Activated gamma-delta T cell treated with Interleukin-2 at 50 U/mL for 16 hours (primary cell): ENCODE results near the gene KLHDC8A.

ENCODE experiments used
- DNase-seq: peaks from one replicate; pipeline ENCODE4 v3.0.0-alpha.2; 2020

Gene KLHDC8A

DNA sequence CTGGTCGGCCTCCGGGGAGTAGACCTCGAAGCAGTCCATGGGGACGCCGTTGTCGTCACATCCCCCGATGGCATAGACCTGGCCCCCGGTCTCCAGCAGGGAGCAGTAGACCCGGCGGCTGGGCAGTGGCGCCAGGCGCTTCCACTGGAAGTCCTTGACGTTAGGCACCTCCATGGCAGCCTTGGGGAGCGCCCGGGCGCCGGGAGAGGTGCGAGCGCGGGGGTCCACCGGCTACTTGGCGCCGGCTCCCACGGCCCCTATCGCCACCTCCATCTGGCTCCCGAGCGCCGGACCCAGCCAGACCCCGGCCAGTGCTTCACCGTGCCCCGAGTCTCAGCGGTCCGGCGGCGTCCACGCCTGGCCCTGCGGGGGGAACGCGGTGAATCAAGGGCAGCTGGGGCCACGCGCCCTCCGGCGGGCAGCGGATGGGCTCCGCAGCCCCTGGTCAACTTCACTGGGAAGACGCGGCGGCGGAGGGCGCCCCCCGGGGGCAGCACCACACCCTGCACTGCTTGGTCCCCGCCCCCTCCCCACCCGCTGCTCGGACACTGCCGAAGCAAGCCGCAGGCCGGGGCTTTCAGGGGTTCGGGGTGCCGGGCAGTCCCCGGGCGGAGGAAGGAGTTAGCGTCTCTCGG, 13.2 kb downstream of the KLHDC8A start:
- DNase-seq: no peak

DNA sequence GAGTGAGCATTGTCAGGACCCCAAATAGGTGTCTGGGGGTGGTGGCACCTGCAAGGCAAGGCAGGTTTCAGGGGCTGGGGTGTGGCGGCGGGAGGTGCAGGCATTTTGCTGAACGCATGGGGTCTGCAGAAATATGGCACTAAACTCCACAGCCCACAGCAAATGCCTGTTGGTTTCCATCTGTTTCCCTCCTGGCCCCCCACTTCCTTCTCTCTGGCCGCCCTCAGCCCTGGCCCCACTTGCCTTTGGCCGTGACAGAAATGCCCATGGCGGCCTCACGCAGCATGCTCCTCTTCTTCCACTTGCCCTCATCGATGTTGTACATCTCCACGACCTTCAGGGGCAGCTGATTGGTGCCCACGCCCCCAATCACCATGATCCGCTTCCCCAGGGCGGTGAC, 13.7 kb downstream of the KLHDC8A start:
- DNase-seq: no peak

DNA sequence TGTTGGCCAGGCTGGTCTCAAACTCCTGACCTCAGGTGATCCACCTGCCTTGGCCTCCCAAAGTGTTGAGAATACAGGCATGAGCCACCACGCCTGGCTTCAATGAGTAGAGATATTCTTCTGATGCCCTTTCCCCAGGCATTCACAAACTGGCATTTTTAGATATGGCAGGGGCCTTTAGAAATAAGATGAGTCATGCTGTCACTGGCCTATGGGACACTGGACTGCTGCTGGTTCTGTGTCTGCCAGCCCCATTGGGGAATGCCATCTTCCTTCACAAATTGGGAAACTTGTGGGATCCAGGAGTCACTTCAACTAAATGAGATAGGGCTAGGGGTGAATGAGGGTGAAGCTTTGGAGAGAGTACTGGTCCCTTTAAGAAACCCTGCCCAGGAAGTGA, 16.0 kb downstream of the KLHDC8A start:
- DNase-seq: no peak

DNA sequence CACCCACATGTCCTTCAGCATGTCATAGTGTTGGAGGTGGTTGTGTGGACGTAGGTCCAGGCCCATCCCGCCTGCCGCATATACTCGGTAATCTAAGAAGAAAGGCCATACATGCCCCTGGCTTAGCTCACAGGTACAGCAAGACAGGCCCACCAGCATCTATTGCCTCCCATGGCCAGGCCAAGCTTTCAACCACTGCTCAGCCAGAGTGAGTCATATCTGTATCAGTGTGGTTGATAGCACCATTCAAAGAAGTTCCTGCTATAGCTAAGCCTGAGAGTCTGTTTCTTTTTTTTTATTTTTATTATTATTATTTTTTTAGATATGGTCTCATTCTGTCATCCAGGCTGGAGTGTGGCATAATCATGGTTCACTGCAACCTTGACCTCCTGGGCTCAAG, 17.0 kb downstream of the KLHDC8A start:
- DNase-seq: no peak

- DNase-seq: no peak
Observed at GRCh38 chr1:205339197-205339702, 17.5 kb downstream of the KLHDC8A start.

GRCh38 chr1:205338011-205338410, 18.7 kb downstream of the KLHDC8A start:
- DNase-seq: no peak

DNA sequence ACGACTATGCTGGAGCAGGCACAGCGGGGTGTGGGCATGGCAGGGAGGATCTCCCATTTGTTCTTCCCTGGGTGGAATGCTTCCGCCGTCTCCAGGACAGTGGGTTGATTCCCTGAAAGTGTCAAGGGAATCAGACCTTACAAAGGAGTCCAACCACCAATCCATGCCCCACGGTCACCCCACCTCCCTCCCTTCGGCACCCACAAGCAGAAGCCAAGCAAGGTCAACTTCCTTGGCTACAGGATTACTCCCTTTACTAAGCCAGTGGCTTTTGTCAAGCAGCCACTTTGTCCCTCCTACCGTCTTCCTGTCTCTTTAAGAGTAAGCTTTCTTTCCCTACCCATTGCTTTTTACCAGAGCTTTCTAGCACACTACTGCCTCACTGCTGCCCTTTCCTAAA, 19.2 kb downstream of the KLHDC8A start:
- no peak for DNase-seq

DNA sequence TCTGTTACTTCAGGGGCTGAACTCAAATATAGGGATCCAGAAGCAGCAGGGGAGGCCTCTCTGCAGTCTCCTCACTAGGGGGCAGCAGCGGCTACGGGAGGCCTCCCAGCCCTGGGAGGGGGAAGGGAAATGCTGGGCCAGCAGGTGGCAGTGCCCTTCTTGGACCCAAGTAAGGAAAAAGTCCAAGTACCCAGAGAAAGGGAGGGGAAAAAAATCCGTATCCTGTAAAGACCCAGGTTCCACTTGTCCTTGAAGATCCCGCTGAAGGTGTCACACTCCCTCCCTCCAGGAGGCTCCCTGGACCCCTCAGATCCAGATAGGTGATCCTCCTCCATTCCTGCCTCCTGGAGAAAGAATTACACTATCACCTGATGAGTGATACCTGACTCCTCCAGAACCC, 21.0 kb downstream of the KLHDC8A start:
- peak; percentile 71 for DNase-seq

DNA sequence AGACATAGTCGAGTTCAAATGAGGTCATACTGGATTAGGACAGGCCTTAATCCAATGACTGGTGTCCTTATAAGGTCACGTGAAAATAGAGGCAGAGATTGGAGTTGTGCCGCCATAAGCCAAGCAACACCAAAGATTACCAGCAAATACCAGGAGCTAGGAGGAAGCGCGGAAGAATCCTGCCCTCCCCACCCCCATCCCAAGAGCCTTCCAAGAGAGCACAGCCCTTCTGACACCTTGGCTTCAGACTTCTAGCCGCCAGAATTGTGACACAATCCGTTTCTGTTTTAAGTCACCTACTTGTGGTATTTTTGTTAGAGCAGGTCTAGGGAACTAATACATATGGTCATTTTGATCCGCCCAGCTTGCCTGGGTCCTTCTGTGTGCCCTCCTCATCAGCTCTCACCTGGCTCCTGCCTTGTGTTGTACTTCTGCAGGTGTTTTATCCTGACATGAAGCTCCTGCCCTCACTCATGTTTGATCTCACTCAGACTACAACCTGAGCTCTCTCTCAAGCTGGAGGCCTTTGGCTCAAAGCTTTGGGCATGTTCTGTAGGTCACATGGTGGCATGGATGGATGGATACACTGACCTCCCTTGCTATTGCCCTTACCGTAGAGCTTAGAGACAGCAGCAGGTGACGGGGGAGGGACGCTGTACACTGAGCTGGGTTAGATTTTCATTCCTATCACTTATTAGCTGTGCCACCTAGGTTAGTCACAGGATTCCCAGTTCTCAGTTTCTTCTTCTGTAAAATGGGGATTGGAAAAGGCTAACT, 24.5 kb downstream of the KLHDC8A start:
- DNase-seq: no peak

- DNase-seq: no peak
Observed at GRCh38 chr1:205330150-205330549, 26.6 kb downstream of the KLHDC8A start.

GRCh38 chr1:205329719-205330118, 27.0 kb downstream of the KLHDC8A start:
- DNase-seq: no peak

DNA sequence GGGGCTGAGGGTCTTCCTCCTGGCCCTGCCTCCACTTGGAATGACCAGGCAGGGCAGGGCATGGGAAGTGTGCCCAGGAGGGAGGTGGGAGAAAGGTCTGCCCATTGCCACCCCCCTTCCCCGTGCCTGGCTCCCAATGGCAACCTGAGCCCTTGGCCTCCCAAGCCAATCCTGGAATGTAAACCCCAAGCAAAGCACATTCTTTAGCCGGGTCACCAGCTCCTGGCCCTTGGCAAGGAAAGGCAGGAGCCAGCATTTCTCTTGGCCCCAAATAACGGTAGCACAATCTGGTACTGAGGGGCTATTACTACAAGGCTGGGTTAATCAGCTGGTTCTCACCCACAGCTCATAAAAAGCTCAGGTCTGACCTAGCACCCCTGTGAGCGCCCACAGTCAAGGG, 28.2 kb downstream of the KLHDC8A start:
- no peak for DNase-seq

DNA sequence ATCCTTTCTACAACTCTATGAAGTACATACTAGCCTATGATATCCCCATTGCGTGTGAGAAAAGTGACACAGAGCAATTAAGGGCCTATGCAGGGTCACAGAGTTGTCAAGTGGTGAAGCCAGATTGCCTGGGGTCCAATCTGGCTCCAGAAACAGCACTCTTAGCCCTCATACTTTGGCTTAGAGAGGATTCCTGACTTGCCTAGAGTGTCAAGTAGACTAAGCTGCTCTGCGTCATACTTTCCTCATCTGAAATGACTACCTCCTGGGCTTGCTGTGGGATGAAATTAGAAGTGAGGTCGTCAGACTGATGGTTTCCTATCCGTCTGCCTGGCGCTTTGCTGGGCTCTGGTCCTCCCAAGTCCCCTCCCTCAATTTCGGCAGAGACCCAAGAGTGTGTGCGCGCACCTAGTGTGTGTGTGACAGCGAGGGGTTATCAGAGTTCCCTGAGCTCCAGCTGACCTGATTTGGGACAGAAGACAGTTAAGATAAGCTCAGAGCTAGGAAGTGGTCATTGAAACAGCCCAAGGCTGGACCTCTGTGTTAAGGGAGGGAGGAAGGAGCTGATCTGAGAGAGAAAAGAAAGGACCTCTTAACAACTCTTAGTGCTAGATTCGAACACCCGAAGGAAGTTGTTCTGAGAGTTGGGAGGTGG, 29.8 kb downstream of the KLHDC8A start:
- DNase-seq: no peak

GRCh38 chr1:205325334-205325884, 31.3 kb downstream of the KLHDC8A start:
- peak; percentile 56 for DNase-seq

- no peak for DNase-seq
Observed at GRCh38 chr1:205324781-205325180, 31.9 kb downstream of the KLHDC8A start.

DNA sequence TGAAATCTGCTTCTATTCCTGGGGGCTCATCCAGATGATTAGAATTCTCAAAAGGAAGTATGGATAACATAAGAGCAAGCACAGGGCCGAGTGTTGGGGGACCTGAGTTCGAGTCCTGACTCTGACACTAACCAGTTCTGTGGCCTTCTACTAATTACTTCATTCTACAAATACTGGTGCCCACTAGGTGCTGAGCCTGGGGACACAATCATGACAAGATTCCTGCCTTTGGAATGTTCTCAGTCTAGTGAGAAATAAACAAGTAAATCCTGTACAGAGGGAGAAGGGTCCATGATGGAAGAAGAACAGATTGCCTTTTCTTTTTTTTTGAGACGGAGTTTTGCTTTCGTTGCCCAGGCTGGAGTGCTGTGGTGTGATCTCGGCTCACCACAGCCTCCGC, 32.9 kb downstream of the KLHDC8A start:
- DNase-seq: no peak

- DNase-seq: no peak
Observed at GRCh38 chr1:205321959-205322283, 34.8 kb downstream of the KLHDC8A start.

GRCh38 chr1:205321162-205321958, 35.4 kb downstream of the KLHDC8A start, which contains the start of gene NUAK2:
Gene NUAK2, minus strand, starts transcription at chr1:205321745. Its CDS starts 117 bp downstream, at chr1:205321628.
- peak; percentile 79 for DNase-seq

GRCh38 chr1:205319081-205320018, 37.4 kb downstream of the KLHDC8A start:
- DNase-seq: peak; percentile 21

GRCh38 chr1:205318231-205318991, 38.3 kb downstream of the KLHDC8A start:
- no peak for DNase-seq
